Measurements from ENCODE around the gene HDHD3.
"Not testable (repeated sequence)": the region's sequence is repeated elsewhere in the genome, so short reads cannot be mapped to it uniquely, and the experiment has no call there.

The HDHD3 gene

DNA sequence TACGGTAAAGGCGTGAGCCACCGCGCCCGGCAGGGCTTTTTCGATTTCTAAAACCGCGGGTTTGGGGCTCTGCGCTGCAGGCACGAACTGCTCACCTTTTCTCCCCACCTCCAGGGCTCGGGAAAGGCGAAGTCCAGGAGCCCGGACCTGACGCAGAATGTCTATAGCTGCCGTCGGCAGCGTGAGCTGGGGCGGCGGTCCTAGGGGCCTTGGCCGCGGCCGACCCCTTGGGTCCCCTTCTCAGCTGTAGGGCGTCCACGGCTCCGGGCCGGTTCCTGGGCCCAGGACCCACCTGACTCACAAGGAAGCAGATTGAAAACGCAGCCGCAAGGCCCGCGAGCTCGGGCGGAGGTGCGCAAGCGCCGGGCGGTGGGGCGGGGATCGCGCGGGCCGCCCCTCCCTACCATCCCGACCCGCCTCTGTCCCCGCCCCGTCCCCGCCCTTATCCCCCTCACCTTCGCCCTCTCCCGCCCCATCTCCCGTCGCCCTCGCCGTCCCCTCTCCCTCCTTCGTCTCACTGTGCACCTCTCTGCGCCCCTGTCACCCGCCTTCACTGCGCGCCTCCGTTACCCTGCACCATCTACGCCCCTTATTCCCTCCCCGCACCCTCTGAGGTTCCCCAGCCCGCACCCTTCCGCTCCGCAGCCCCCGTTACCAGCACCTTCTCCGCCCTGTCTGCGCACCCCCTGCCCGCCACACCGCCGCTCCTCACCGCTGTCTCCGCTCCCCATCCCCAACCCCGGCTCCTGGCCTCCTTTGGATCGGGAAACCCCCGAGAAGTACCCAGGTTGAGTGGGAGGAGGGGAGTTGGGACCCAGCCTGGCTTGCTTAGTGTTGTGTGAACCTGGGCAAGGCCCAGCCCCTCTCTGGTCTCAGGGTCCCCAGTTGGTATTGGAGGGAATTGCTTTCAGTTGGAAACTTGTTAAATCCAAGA is at the start of gene HDHD3:
Gene HDHD3, minus strand, starts transcription at position 353 of the 934 bp plus-strand sequence. CDS start 2,632 bp downstream, outside the sequence.
- peak; percentile 5 for DNase-seq

GRCh38 chr9:113425072-113425471 is 48.3 kb upstream of the HDHD3 start:
- DNase-seq = no peak

DNA sequence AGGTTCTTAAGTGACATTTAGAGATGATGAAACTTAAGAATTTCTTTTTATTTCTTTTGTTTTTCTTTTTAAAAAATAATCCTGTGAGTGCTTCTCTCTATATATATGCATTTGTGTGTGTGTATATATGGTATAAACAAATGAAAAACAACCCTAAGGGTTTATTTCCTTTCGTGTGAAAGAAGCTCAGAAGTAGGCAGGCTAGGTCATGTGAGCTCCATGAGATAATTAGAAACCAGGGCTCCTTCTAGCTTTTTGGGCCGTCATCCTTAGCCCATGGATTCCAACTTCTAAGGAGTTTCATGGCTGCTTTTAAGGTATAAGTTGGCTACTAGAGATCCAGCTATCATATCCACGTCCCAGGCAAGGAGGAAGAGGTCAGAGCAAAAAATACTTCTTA is 44.9 kb upstream of the HDHD3 start:
- DNase-seq = no peak

DNA sequence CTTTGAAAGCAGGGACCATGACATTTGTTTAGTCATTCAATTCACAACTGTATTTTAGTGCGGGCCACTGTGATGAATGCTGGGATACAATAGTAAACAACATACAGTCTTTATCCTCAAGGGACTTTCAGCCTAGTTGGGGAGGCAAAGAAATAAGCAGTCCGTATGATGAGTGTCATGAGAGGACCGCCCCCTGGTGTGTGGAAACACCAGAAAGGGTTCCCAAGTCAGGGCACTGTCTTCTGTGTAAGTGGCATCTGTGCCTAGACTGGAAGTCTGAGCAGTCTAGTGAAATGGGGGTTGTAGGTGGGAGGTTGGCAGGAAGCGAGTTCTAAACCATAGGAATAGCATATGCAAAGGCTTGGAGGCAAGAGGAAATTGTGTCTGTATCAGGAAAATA is 40.6 kb upstream of the HDHD3 start:
- no peak for DNase-seq

GRCh38 chr9:113416149-113416721 is 39.4 kb upstream of the HDHD3 start:
- DNase-seq = no peak

DNA sequence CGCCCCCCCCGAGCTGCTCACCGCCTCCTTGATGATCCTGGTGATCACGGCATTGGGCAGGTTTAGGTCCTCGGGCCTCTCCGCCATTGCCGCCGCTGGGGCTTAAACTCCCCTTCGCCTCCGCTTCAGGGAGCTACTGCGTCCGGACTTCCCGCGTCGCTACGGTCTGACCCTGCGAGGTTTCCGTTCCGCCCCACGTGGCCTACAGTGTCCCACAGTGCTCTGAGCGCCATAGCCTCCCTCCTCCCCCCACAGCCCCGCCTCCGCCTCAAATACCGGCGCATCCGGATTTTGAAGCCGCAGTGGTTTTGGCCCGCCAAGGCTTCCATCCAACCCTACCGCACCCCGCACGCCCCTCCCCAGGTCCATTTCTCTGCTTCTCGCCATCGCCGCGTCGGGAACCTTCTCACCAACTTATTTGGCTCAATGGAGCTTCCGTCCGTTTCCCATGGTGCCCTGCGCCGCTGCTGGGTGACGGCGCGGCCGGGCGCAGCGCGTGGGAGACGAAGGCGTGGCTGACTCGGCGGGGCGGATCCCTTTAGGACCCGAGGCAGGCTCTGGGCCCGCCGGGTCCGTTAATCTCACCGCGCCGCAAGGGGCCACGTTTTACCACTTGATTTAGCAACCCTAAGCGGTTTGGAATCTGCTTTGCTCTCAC is 33.5 kb upstream of the HDHD3 start, which contains the start of the genes C9orf43 and POLE3:
Gene C9orf43, plus strand, starts transcription at position 541 of the 658 bp plus-strand sequence. CDS start 2,747 bp downstream, outside the sequence.
Gene POLE3, minus strand, starts transcription at position 469 of the 658 bp plus-strand sequence. Its CDS starts 382 bp downstream, at position 87.
- peak; percentile 66 for DNase-seq

- no peak for DNase-seq
These were observed 33.1 kb upstream of the HDHD3 start for GRCh38 chr9:113409883-113410206.

GRCh38 chr9:113409481-113409880 is 32.7 kb upstream of the HDHD3 start:
- DNase-seq = no peak

DNA sequence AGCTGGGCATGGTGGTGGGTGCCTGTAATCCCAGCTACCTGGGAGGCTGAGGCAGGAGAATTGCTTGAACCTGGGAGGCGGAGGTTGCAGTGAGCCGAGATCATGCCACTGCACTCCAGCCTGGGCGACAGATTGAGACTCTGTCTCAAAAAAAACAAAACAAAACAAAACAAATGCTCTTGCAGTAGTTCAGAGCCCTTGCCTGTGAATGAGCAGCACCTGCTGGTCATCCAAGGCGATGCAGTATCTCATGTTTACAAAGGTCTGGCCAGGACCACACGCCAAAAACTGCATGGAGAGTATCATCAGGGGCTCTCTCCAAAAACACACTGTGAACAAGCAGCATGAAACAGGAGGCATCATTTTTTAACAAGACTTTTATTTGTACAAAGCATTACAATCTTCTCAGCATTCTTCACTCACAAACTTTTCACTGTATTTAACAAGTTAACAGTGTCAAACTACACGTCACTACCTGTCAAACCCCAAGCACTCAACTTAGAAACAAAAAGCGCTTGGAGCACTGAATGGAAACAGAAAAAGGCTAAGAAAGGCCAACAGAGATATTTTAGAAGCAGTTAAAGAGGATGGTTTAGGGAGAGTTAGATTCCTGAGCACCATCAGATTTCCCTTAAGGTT is 30.2 kb upstream of the HDHD3 start:
- not testable (repeated sequence) for DNase-seq

DNA sequence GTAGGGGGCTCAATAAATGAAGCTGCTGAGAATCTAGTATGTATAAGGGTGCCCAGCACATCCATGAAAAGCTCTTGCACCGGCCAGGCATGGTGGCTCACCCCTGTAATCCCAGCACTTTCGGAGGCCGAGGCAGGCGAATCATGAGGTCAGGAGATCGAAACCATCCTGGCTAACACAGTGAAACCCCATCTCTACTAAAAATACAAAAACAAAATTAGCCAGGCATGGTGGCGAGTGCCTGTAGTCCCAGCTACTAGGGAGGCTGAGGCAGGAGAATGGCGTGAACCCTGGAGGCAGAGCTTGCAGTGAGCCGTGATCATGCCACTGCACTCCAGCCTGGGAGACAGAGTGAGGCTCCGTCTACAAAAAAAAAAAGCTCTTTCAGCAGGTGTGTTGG is 29.6 kb upstream of the HDHD3 start:
- not testable (repeated sequence) for DNase-seq

DNA sequence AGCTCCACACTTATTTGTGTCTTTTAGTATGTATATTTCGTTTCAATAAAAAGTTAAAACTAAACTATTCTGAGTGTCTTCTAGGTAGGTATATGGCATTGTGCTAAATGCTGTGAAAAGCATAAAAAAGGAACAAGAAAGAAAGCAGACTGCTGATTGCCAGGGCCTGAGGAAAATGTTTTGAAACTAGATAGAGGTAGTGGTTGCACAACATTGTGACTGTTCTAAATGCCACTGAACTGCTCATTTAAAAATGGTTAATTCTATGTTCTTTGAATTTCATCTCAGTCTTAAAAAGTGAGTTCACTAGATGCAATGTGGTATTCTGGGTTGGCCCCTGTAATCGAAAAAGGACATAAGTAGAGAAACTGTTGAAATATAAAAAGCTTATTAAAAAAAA is 26.9 kb upstream of the HDHD3 start:
- no peak for DNase-seq

DNA sequence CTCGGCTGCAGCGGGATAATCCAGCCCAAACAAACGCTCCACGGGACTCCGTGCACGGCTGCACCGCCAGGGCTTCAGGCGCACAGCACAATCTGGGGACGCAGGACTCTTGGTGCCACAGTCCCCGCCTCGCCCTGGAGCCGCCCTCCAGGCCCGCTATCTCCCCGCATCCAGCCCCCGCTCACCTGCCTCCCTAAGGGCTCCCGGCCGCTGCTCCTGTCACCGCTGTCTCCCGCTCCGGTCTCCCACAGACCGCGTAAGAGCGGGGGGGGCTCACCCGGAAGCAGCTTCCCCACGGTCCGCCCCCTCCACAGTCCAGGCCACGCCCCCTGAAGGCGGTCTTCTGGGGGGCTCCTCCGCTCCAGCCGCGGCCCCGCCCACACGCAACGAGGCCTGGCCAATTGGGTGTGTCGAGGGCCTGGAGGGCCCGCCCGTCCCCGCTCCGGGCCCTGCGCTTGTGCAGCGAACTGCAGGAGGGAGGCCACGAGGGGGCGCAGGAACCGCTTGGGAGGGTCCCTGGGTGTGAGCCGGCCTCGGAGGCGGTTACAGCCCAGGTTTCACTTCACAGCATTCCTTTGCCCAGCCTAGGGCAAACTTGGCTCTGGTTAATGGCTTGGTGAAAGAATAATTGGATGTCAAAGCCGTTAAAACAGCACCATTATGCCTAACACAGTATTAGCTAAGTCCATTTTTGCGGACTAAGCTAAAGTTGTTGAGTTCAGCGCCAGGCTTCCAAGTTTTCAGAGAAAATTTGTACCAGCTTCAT is 24.4 kb upstream of the HDHD3 start, which contains the start of gene ALAD:
Gene ALAD, minus strand, starts transcription at position 258 of the 766 bp plus-strand sequence. CDS start 7,725 bp downstream, outside the sequence.
- DNase-seq = peak; percentile 84

DNA sequence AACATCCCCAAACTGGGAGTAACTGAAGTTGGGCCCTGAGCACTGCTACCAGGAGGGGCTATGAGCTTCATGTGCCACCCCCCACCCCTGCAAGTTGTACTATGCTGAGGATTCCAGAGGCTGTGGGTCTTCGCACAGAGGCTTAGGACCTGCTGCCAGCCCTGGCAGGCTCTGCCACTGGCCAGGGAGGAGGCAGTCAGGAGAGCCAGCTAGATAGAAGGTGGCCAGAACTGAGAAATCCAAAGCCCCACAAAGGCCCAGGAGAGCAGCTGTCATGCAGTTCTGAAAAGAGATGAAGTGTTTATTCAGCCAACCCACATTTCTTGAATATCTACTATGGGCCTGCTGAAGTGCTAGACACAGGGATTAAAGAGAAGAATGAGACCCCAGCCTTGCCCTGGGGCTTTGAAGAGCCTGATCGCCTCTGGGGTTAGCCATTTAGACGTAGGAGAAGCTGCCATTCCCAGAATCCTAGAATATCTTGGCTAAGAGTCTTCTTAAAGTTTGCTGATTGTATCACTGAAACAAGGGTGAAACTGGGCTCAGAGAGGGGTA is 22.9 kb upstream of the HDHD3 start:
- no peak for DNase-seq

GRCh38 chr9:113398796-113399195 is 22.0 kb upstream of the HDHD3 start:
- no peak for DNase-seq

DNA sequence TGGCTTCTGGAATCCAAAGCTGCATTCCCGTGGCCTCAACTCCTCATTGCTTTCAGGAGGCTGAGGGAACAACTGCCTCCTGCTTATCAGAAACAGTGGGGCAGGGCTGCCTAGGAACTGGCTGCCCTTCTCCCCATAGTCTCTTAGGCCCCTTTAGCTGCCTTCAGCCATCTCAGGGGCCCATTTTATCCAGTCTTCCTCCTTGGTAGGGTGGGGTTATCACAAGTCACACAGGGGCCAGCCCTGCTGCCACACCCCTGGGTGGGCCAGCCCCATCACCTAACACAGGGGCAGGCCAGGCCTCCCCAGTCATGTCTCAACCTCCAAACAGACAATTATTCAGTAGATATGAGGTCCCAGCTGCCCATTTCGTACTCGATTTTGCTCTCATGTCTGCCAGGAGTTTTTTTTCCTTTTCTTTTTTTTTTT is 20.4 kb upstream of the HDHD3 start:
- no peak for DNase-seq

DNA sequence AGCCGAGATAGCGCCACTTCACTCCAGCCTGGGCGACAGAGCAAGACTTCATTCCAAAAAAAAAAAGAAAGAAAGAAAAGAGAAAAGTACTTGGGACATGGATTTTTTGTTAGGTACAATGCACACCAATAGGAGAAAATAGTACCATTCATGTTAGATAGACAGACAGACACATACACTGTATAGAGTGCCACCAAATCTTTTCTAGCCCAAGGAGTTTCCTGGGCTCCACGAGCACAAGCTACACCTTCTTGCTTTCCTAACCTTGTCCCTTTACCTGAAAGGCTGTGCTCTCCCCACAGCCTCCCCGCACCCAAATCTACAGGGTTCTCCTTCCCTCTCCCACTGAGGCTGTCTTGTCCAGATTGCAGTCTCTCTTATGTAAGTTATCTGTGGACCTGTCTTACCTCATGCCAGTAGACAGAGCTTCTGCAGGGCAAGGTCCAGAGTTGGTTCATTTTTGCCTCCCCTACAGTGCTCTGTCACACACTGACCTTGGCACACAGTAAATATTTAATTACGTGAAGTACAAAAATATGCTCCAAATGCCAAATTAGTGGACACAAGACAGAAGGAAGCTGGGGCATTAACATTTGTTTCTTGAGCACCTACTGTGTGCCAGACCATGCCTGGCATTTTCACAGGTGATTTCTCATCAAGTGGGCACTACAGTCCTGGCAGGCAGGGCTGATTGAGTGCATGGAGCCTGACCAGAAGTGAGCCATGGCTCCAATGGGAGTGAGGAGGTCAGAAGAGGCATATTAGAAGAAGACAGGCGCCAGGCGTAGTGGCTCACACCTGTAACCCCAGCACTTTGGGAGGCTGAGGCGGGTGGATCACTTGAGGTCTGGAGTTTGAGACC is 18.4 kb upstream of the HDHD3 start:
- no peak for DNase-seq

DNA sequence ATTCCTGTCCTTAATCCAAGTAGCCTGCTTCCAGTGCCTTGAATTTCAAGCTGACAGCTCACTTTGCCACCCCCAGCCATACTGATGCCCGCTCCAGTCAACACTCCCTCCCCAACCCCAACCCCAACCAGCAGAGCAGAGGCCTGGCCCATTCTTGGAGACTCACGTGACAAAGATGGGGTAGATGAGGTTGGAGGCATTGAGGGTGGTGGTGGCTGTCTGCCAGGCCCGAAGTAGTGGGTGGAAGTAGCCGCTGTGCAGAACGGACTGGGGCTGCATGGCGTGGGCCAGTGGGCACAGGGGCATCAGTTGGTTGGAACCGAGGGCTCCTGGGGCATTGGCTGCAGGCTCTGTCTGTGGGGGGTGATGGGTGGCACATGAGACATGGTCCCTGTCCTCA is 16.5 kb upstream of the HDHD3 start:
- DNase-seq = no peak

GRCh38 chr9:113391917-113392316 is 15.1 kb upstream of the HDHD3 start:
- no peak for DNase-seq

GRCh38 chr9:113390192-113390960 is 13.6 kb upstream of the HDHD3 start:
- no peak for DNase-seq

- no peak for DNase-seq
These were observed 12.7 kb upstream of the HDHD3 start for GRCh38 chr9:113389451-113389850.
